Karpas-422 (cell line): ENCODE results near the gene ASTN2. TPM values are rescaled to one million over a fixed set of nuclear protein-coding genes. Genes with fewer than 3 reads are reported as not detected.

Experiments used
- DNase-seq: peaks from one replicate; pipeline ENCODE4 v3.0.0-alpha.2; 2015
- H2AFZ ChIP-seq: fragments of 200-600 bp; sonication (generic); 2 replicates; pipeline ENCODE4 v1.6.1; 2014; ENCODE audit warnings: antibody characterized with exemption, low read length, mixed read lengths
- H3K27ac ChIP-seq: fragments of 200-600 bp; sonication (generic); 2 replicates; pipeline ENCODE4 v1.5.1; 2014; ENCODE audit warnings: mild to moderate bottlenecking, low read length, moderate library complexity
- H3K27me3 ChIP-seq: fragments of 200-600 bp; sonication (generic); 2 replicates; pipeline ENCODE4 v1.6.1; 2014; ENCODE audit warnings: low read length, mixed read lengths
- H3K36me3 ChIP-seq: fragments of 200-600 bp; sonication (generic); 2 replicates; pipeline ENCODE4 v1.6.1; 2014; ENCODE audit warnings: low read length, mixed read lengths; ENCODE audit not compliant: insufficient read depth
- H3K4me1 ChIP-seq: fragments of 200-600 bp; sonication (generic); 2 replicates; pipeline ENCODE4 v1.6.1; 2014; ENCODE audit warnings: mild to moderate bottlenecking, low read length, mixed read lengths
- H3K4me2 ChIP-seq: fragments of 200-600 bp; sonication (generic); 2 replicates; pipeline ENCODE4 v1.6.1; 2014; ENCODE audit warnings: low read length, low read depth, mild to moderate bottlenecking; ENCODE audit not compliant: poor library complexity, severe bottlenecking
- H3K4me3 ChIP-seq: fragments of 200-600 bp; sonication (generic); 2 replicates; pipeline ENCODE4 v1.5.1; 2014; ENCODE audit warnings: mild to moderate bottlenecking, antibody characterized with exemption, low read length, mixed read lengths
- H3K79me2 ChIP-seq: fragments of 200-600 bp; sonication (generic); 2 replicates; pipeline ENCODE4 v1.6.1; 2014; ENCODE audit warnings: mild to moderate bottlenecking, low read length, mixed read lengths
- H3K9ac ChIP-seq: fragments of 200-600 bp; sonication (generic); 2 replicates; pipeline ENCODE4 v1.6.0; 2014; ENCODE audit warnings: low read length
- H3K9me2 ChIP-seq: fragments of 200-600 bp; sonication (generic), shearing (Covaris generic); replicated peaks from 2 replicates; pipeline ENCODE4 v1.6.0; 2014; ENCODE audit warnings: mild to moderate bottlenecking, low read length, moderate library complexity; ENCODE audit not compliant: insufficient read depth
- H3K9me3 ChIP-seq: fragments of 300-700, 200-600 bp; sonication (generic); 2 replicates; pipeline ENCODE4 v1.6.1; 2014; ENCODE audit warnings: low read length, mixed read lengths
- H4K20me1 ChIP-seq: fragments of 200-600 bp; sonication (generic); 2 replicates; pipeline ENCODE4 v1.6.1; 2014; ENCODE audit warnings: mild to moderate bottlenecking, antibody characterized with exemption, low read length, low read depth; ENCODE audit not compliant: insufficient read depth
- total RNA-seq: library from RNA; depleted of rRNA; stranded (reverse); fragments of >200 nt; shearing (Covaris generic); gene quantifications from 2 replicates; pipeline ENCODE4 v1.2.3, GENCODE V29; 2014; ENCODE audit warnings: low replicate concordance

The ASTN2 gene
- total RNA-seq, 1 experiment from 2014 or later: 5.3 TPM

GRCh38 chr9:117182046-117182445, 232.8 kb downstream of the ASTN2 start:
- Histone ChIP-seq H3K4me2 (no peak overlapping the region), H3K4me1 (no peaks in the 10 kb centered on the region), H3K9me2 (no peaks in the 10 kb centered on the region), H3K79me2 (no peaks in the 10 kb centered on the region), H3K36me3 (no peaks in the 10 kb centered on the region), H3K27ac (no peak overlapping the region), H3K4me3 (no peak overlapping the region), H4K20me1 (no peaks in the 10 kb centered on the region), H3K9ac (no peak overlapping the region), H2AFZ (no peak overlapping the region), H3K9me3 (no peaks in the 10 kb centered on the region), H3K27me3 (no peaks in the 10 kb centered on the region)
- no peak for DNase-seq

GRCh38 chr9:117180896-117181445, 233.9 kb downstream of the ASTN2 start:
- DNase-seq: no peak
- H3K27ac ChIP-seq: no peak overlapping the region
- H3K79me2 ChIP-seq: no peaks in the 10 kb centered on the region
- no peaks in the 10 kb centered on the region for H3K9me3 ChIP-seq
- no peak overlapping the region for H3K4me2 ChIP-seq
- H3K9me2 ChIP-seq: no peaks in the 10 kb centered on the region
- no peak overlapping the region for H3K4me3 ChIP-seq
- no peak overlapping the region for H3K9ac ChIP-seq
- H3K27me3 ChIP-seq: no peaks in the 10 kb centered on the region
- no peaks in the 10 kb centered on the region for H3K36me3 ChIP-seq
- H3K4me1 ChIP-seq: no peaks in the 10 kb centered on the region
- no peak overlapping the region for H2AFZ ChIP-seq
- H4K20me1 ChIP-seq: no peaks in the 10 kb centered on the region

GRCh38 chr9:117178596-117179375, 236.1 kb downstream of the ASTN2 start:
- H4K20me1 ChIP-seq: no peaks in the 10 kb centered on the region
- no peak overlapping the region for H3K4me2 ChIP-seq
- no peak overlapping the region for H3K27ac ChIP-seq
- H3K4me3 ChIP-seq: no peak overlapping the region
- no peaks in the 10 kb centered on the region for H3K9me3 ChIP-seq
- no peaks in the 10 kb centered on the region for H3K4me1 ChIP-seq
- H3K9me2 ChIP-seq: no peaks in the 10 kb centered on the region
- no peaks in the 10 kb centered on the region for H3K79me2 ChIP-seq
- H2AFZ ChIP-seq: no peak overlapping the region
- H3K9ac ChIP-seq: no peak overlapping the region
- no peaks in the 10 kb centered on the region for H3K27me3 ChIP-seq
- H3K36me3 ChIP-seq: no peaks in the 10 kb centered on the region
- no peak for DNase-seq

- no peak overlapping the region for H2AFZ ChIP-seq
- no peaks in the 10 kb centered on the region for H3K4me1 ChIP-seq
- H3K27ac ChIP-seq: no peak overlapping the region
- H3K27me3 ChIP-seq: no peaks in the 10 kb centered on the region
- H4K20me1 ChIP-seq: no peaks in the 10 kb centered on the region
- DNase-seq: no peak
- no peaks in the 10 kb centered on the region for H3K79me2 ChIP-seq
- no peaks in the 10 kb centered on the region for H3K9me3 ChIP-seq
- no peaks in the 10 kb centered on the region for H3K9me2 ChIP-seq
- H3K9ac ChIP-seq: no peak overlapping the region
- no peaks in the 10 kb centered on the region for H3K36me3 ChIP-seq
- no peak overlapping the region for H3K4me3 ChIP-seq
- no peak overlapping the region for H3K4me2 ChIP-seq
These were observed 244.3 kb downstream of the ASTN2 start for GRCh38 chr9:117170567-117170966.

- H3K36me3 ChIP-seq: no peaks in the 10 kb centered on the region
- H3K79me2 ChIP-seq: no peaks in the 10 kb centered on the region
- H3K9me3 ChIP-seq: no peaks in the 10 kb centered on the region
- H3K9ac ChIP-seq: no peak overlapping the region
- no peak overlapping the region for H3K27ac ChIP-seq
- no peaks in the 10 kb centered on the region for H3K9me2 ChIP-seq
- H3K4me2 ChIP-seq: no peak overlapping the region
- no peak for DNase-seq
- no peak overlapping the region for H3K4me3 ChIP-seq
- H3K4me1 ChIP-seq: no peaks in the 10 kb centered on the region
- no peaks in the 10 kb centered on the region for H4K20me1 ChIP-seq
- H2AFZ ChIP-seq: no peak overlapping the region
- H3K27me3 ChIP-seq: no peaks in the 10 kb centered on the region
These were observed 245.7 kb downstream of the ASTN2 start for GRCh38 chr9:117169089-117169621.

GRCh38 chr9:117164512-117164911, 250.3 kb downstream of the ASTN2 start:
- no peak overlapping the region for H3K9ac ChIP-seq
- no peak overlapping the region for H3K4me3 ChIP-seq
- no peaks in the 10 kb centered on the region for H3K27me3 ChIP-seq
- no peaks in the 10 kb centered on the region for H3K79me2 ChIP-seq
- H3K36me3 ChIP-seq: no peaks in the 10 kb centered on the region
- DNase-seq: no peak
- no peaks in the 10 kb centered on the region for H3K9me3 ChIP-seq
- no peak overlapping the region for H2AFZ ChIP-seq
- H3K4me1 ChIP-seq: no peaks in the 10 kb centered on the region
- H3K27ac ChIP-seq: no peak overlapping the region
- no peaks in the 10 kb centered on the region for H4K20me1 ChIP-seq
- H3K4me2 ChIP-seq: no peak overlapping the region
- no peaks in the 10 kb centered on the region for H3K9me2 ChIP-seq

DNA sequence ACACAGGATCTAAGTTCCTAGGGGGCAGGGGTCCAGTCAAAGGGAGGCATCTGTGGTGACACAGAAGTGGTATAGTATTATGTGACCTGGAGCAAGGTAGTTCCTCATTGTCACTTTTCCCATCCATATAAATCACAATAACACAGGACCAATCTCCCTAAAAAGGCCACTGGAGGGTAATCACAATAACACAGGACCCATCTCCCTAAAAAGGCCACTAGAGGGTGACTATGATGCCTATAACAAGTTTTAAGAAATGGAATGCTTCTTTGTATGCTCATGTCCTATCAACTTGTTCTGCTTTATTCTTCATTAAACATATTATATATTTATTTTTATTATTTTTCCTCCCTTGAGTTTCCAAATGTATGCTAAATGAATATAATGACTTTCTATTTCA, 254.6 kb downstream of the ASTN2 start:
- Histone ChIP-seq H4K20me1 (no peaks in the 10 kb centered on the region), H3K4me2 (no peak overlapping the region), H3K4me3 (no peak overlapping the region), H2AFZ (no peak overlapping the region), H3K4me1 (no peaks in the 10 kb centered on the region), H3K27me3 (no peaks in the 10 kb centered on the region), H3K9ac (no peak overlapping the region), H3K27ac (no peak overlapping the region), H3K79me2 (no peaks in the 10 kb centered on the region), H3K9me2 (no peaks in the 10 kb centered on the region), H3K36me3 (no peaks in the 10 kb centered on the region), H3K9me3 (no peaks in the 10 kb centered on the region)
- peak; percentile 54 for DNase-seq

GRCh38 chr9:117156771-117157535, 257.9 kb downstream of the ASTN2 start:
- Histone ChIP-seq H3K4me2 (no peak overlapping the region), H2AFZ (no peak overlapping the region), H3K27me3 (no peaks in the 10 kb centered on the region), H3K36me3 (no peaks in the 10 kb centered on the region), H3K9me2 (no peaks in the 10 kb centered on the region), H4K20me1 (no peaks in the 10 kb centered on the region), H3K9ac (no peak overlapping the region), H3K27ac (no peak overlapping the region), H3K79me2 (no peaks in the 10 kb centered on the region), H3K9me3 (no peaks in the 10 kb centered on the region), H3K4me3 (no peak overlapping the region), H3K4me1 (no peaks in the 10 kb centered on the region)
- no peak for DNase-seq
